GM13976 (cell line): ENCODE data around the gene ATP6V0B.

Source experiments
- DNase-seq: peaks from one replicate; pipeline ENCODE4 v3.0.0; 2012; ENCODE audit warnings: low spot score
- CTCF ChIP-seq: IDR thresholded peaks from 2 replicates; pipeline ENCODE4 v1.5.1; 2012; ENCODE audit warnings: borderline replicate concordance, mild to moderate bottlenecking; ENCODE audit not compliant: insufficient read depth; ENCODE audit errors: extremely low read depth, missing control alignments, control extremely low read depth
- in situ Hi-C: fragments of 300-500 bp; cut with MboI; formaldehyde crosslinking; loops from one replicate; pipeline ENCODE4 v1.12.0; 2022; ENCODE audit warnings: low sequenced_read_pairs, mixed read lengths, inconsistent platforms; ENCODE audit not compliant: unreplicated experiment

The ATP6V0B gene

GRCh38 chr1:43981636-43982035 is 6.9 kb downstream of the ATP6V0B start:
- TF ChIP-seq CTCF: no peak
- in situ Hi-C loops: no loop called here
- DNase-seq: no peak

DNA sequence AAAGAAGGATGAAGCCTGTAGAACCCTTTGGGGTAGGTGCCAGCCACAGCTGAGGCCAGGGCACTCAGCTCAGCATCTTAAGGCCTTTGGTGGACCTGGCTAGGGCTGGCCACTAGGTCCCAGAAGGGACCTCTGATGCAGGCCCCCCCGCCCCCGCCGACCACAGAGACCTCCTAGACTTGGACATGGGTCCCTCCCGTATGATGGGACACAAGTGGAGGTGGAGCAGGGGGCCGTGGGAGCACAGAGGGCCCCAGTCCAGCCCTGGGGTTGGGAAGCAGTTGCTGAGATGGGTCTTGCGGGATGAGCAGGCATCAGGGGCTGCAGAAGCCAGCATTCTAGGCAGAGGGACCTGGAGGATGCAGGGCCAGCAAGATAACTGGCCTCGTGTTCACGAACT is 7.5 kb downstream of the ATP6V0B start:
- in situ Hi-C loops: no loop called here
- TF ChIP-seq CTCF: no peak
- DNase-seq: no peak

DNA sequence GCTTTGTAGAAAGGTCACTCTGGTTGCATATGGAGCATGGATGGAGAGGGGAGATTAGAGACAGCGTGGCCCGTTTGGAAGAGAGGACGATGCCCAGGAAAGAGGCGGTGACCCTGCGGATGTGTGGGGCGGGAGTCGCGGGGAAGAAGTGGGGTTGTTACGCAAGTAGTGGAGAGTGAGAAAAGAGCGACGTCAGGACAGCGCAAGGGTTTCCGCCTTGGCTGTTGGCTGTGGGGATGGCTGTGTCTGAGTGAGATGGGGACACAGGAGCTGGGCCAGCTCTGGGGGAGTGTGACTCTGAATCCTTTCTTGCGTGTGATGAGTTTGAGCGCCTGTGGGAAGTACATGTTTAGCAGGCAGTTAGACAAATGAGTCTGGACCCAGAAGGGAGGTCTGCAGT is 8.0 kb downstream of the ATP6V0B start:
- TF ChIP-seq CTCF: no peak
- DNase-seq: no peak
- in situ Hi-C loops: no loop called here

DNA sequence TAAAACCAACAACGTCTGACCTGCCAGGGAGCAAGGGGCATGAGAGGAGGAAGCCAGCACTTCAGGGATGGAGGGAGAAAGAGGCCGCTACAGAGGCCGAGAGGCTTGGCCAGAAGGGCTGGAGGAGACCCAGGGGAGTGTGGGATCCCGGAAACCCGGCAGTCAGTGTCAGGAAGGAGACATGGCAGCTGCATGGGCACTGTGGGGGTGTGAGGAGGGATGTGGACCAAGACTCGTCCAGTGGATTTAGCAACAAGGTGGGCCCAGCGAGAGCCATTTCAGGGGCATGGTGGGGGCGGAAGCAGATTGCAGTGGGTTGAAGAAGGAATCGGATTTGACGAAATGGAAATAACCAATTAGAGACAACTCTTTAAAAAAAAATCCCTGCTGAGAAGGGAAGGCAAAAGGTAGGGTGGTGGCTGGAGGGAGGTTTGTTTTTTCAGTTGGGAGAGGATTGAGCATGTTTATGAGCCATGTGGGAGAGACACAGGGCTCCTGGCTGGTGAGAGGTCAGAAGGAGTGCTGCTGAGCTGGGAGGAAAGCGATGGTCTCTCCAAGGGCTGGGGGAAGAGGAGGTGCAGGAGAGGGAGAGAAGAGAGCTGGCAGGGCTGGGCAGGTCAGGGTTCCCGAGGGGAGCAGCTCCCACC is 8.6 kb downstream of the ATP6V0B start:
- no peak for TF ChIP-seq CTCF
- in situ Hi-C loops: no loop called here
- no peak for DNase-seq

DNA sequence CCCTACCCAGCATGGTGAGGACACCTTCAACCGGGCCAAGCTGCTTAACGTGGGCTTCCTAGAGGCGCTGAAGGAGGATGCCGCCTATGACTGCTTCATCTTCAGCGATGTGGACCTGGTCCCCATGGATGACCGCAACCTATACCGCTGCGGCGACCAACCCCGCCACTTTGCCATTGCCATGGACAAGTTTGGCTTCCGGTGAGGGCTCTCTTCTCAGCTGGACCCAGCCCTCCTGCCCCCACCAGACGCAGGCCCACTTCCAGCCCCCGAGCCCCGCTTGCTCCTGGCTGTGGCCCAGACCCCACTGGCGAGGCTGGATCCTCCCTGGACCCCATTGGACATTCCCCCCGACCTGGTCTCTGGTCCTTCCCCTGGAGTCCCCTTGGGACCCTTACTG is 10.1 kb downstream of the ATP6V0B start:
- DNase-seq: no peak
- in situ Hi-C loops: no loop called here
- TF ChIP-seq CTCF: no peak

DNA sequence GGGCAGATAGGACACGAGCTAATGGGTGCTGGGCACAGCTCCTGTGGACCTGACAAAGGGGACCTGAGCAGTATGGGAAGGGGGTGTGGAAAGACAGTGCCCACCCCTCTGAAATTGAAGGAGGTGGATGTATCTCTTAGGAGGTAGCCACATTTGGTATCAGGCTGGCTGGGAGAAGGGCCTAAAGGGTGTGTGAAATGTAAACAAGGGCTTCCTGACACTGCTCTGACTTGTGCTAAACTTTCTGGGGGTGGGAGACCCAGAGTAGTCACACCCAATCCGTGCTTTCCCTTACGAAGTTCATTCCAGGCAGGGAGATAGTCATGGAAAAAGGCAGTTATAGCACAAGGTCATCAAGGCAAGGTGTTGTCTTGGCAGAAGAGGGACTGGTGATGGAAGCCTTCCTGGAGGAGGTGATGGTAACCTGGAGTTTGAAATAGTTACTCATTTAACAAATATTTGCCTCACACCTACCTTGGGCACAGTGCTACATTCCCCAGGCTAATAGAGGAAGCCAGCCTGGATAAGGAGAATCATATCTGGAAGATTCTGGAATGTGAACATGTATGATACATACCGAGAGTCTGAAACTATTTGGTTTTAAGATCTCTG is 11.3 kb downstream of the ATP6V0B start:
- in situ Hi-C loops: no loop called here
- DNase-seq: no peak
- no peak for TF ChIP-seq CTCF
